ENCODE data around the gene DENND5A.
"Not testable (repeated sequence)": the region's sequence is repeated elsewhere in the genome, so short reads cannot be mapped to it uniquely, and the experiment has no call there.

- TF ChIP-seq, protein P1, sequence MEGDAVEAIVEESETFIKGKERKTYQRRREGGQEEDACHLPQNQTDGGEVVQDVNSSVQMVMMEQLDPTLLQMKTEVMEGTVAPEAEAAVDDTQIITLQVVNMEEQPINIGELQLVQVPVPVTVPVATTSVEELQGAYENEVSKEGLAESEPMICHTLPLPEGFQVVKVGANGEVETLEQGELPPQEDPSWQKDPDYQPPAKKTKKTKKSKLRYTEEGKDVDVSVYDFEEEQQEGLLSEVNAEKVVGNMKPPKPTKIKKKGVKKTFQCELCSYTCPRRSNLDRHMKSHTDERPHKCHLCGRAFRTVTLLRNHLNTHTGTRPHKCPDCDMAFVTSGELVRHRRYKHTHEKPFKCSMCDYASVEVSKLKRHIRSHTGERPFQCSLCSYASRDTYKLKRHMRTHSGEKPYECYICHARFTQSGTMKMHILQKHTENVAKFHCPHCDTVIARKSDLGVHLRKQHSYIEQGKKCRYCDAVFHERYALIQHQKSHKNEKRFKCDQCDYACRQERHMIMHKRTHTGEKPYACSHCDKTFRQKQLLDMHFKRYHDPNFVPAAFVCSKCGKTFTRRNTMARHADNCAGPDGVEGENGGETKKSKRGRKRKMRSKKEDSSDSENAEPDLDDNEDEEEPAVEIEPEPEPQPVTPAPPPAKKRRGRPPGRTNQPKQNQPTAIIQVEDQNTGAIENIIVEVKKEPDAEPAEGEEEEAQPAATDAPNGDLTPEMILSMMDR (conservative IDR thresholded peaks at IDR 0.05 in 1 of 2, IDR thresholded peaks at IDR 0.05 in 1 of 2; ENCODE audit: low read depth in 1 of 2, low read length in 2 of 2), result not testable (repeated sequence)
- not testable (repeated sequence) for TF ChIP-seq EZH2 (IDR thresholded peaks at IDR 0.05; ENCODE audit: low read length, missing control alignments)
Observed at GRCh38 chr11:9098455-9098854, 166.7 kb downstream of the DENND5A start.
